Neural cell (in vitro differentiated cells): Measurements from ENCODE around the gene DNAH6. TPM values are rescaled to one million over a fixed set of nuclear protein-coding genes. Genes with fewer than 3 reads are reported as not detected.
"Not testable (repeated sequence)": the region's sequence is repeated elsewhere in the genome, so short reads cannot be mapped to it uniquely, and the experiment has no call there.

Source experiments
- H2AFZ ChIP-seq: fragments of 200-600, 300-800 bp; sonication (generic), shearing (Covaris generic); 2 replicates; pipeline ENCODE4 v1.6.0; 2014; ENCODE audit warnings: low read depth, mild to moderate bottlenecking, antibody characterized with exemption, low read length, moderate library complexity
- H3F3A ChIP-seq: fragments of 200-600 bp; shearing (Covaris generic); 2 replicates; pipeline ENCODE4 v1.6.1; 2016; ENCODE audit warnings: mild to moderate bottlenecking, moderate library complexity, mixed read lengths, antibody characterized with exemption, low read length; ENCODE audit not compliant: insufficient read depth, poor library complexity, severe bottlenecking
- H3K27ac ChIP-seq: fragments of 200-600, 300-800 bp; sonication (generic), shearing (Covaris generic); 2 replicates; pipeline ENCODE4 v1.5.1; 2014; ENCODE audit warnings: mild to moderate bottlenecking, low read length, moderate library complexity
- H3K27me3 ChIP-seq: fragments of 300-800, 200-600 bp; sonication (generic), shearing (Covaris generic); 2 replicates; pipeline ENCODE4 v1.6.0; 2014; ENCODE audit warnings: mild to moderate bottlenecking, low read depth, low read length, moderate library complexity; ENCODE audit not compliant: insufficient read depth
- H3K36me3 ChIP-seq: fragments of 300-800, 200-600 bp; sonication (generic), shearing (Covaris generic); 2 replicates; pipeline ENCODE4 v1.5.1; 2014; ENCODE audit warnings: mild to moderate bottlenecking, antibody characterized with exemption, low read length, moderate library complexity; ENCODE audit not compliant: insufficient read depth
- H3K4me2 ChIP-seq: fragments of 300-800, 200-600 bp; sonication (generic), shearing (Covaris generic); 2 replicates; pipeline ENCODE4 v1.6.0; 2014; ENCODE audit warnings: mild to moderate bottlenecking, low read length
- H3K4me3 ChIP-seq: fragments of 300-800, 200-600 bp; sonication (generic), shearing (Covaris generic); 2 replicates; pipeline ENCODE4 v1.5.1; 2014; ENCODE audit warnings: mild to moderate bottlenecking, low read length, moderate library complexity
- H3K79me2 ChIP-seq: fragments of 200-600 bp; shearing (Covaris generic); replicated peaks from 2 replicates; pipeline ENCODE4 v1.6.0; 2014; ENCODE audit warnings: mild to moderate bottlenecking, low read length, moderate library complexity; ENCODE audit not compliant: insufficient read depth
- H3K9ac ChIP-seq: fragments of 300-800, 200-600 bp; sonication (generic), shearing (Covaris generic); 2 replicates; pipeline ENCODE4 v1.6.1; 2016; ENCODE audit warnings: mild to moderate bottlenecking, low read length, mixed read lengths
- H3K9me2 ChIP-seq: fragments of 200-600 bp; shearing (Covaris generic); 2 replicates; pipeline ENCODE4 v1.6.1; 2016; ENCODE audit warnings: mild to moderate bottlenecking, low read length, mixed read lengths; ENCODE audit not compliant: insufficient read depth
- H3K9me3 ChIP-seq: fragments of 200-600, 300-800 bp; sonication (generic), shearing (Covaris generic); 2 replicates; pipeline ENCODE4 v1.6.1; 2016; ENCODE audit warnings: mild to moderate bottlenecking, mixed run types, low read length, moderate library complexity, mixed read lengths
- H4K20me1 ChIP-seq: fragments of 200-600 bp; shearing (Covaris generic); 2 replicates; pipeline ENCODE4 v1.6.1; 2016; ENCODE audit warnings: mild to moderate bottlenecking, mixed run types; ENCODE audit not compliant: insufficient read depth
- EP300 ChIP-seq: fragments of 450-650 bp; conservative IDR thresholded peaks from 2 replicates; pipeline ENCODE4 v1.6.1; 2014; ENCODE audit warnings: antibody characterized with exemption, mild to moderate bottlenecking, moderate library complexity; ENCODE audit not compliant: poor library complexity, severe bottlenecking
- EZH2 ChIP-seq: fragments of 200-600, 300-800 bp; shearing (Covaris generic), sonication (generic); IDR thresholded peaks from 2 replicates; pipeline ENCODE4 v1.6.1; 2014; ENCODE audit warnings: antibody characterized with exemption, low read length, borderline replicate concordance, mild to moderate bottlenecking; ENCODE audit not compliant: insufficient read depth, poor library complexity, severe bottlenecking
- MXI1 ChIP-seq: fragments of 450-650 bp; conservative IDR thresholded peaks from 2 replicates; pipeline ENCODE4 v1.6.1; 2014; ENCODE audit warnings: antibody characterized with exemption, mild to moderate bottlenecking; ENCODE audit not compliant: poor library complexity, severe bottlenecking
- POLR2AphosphoS5 ChIP-seq: IDR thresholded peaks from 2 replicates; pipeline ENCODE4 v1.6.1; 2012
- RAD21 ChIP-seq: fragments of 450-650 bp; conservative IDR thresholded peaks from 2 replicates; pipeline ENCODE4 v1.6.1; 2014; ENCODE audit warnings: antibody characterized with exemption, mild to moderate bottlenecking, moderate library complexity
- REST ChIP-seq: IDR thresholded peaks from 2 replicates; pipeline ENCODE4 v1.6.1; 2012; ENCODE audit warnings: borderline replicate concordance
- SMC3 ChIP-seq: fragments of 450-650 bp; conservative IDR thresholded peaks from 2 replicates; pipeline ENCODE4 v1.6.1; 2014; ENCODE audit warnings: antibody characterized with exemption, mild to moderate bottlenecking, moderate library complexity; ENCODE audit not compliant: poor library complexity
- TAF1 ChIP-seq: IDR thresholded peaks from 2 replicates; pipeline ENCODE4 v1.6.1; 2012; ENCODE audit warnings: low read depth
- polyA minus RNA-seq: library from RNA; depleted of rRNA, polyadenylated mRNA; stranded (reverse); fragments of >200 nt; gene quantifications from 2 replicates; pipeline ENCODE4 v1.2.3, GENCODE V29; 2014
- polyA plus RNA-seq: library from polyadenylated mRNA; depleted of rRNA; stranded (reverse); fragments of >200 nt; gene quantifications from 2 replicates; pipeline ENCODE4 v1.2.3, GENCODE V29; 2014
- TF ChIP-seq, protein P1 (sequence below): fragments of 450-650 bp; IDR thresholded peaks from 2 replicates; pipeline ENCODE4 v1.5.1; 2014; ENCODE audit warnings: antibody characterized with exemption, mild to moderate bottlenecking, moderate library complexity; ENCODE audit not compliant: poor library complexity, severe bottlenecking

The DNAH6 gene
- 2.1 and 2.5 TPM in 2 replicates for polyA plus RNA-seq
- 11.9 and 14.1 TPM in 2 replicates for polyA minus RNA-seq

GRCh38 chr2:84516234-84516986 lies at the start of gene DNAH6:
Gene DNAH6, plus strand, starts transcription at chr2:84516498. Its CDS starts 1,329 bp downstream, at chr2:84517827.
- peak within 1 kb of the TSS; percentile 76 for H3K27ac ChIP-seq
- H3K9me3 ChIP-seq = no peaks in the 10 kb centered on the region
- peak within 1 kb of the TSS; percentile 31 for H3K4me2 ChIP-seq
- H3K4me3 ChIP-seq = peak within 1 kb of the TSS; percentile 66
- no peaks in the 10 kb centered on the region for H3K9me2 ChIP-seq
- peak within 1 kb of the TSS; percentile 56 for H3K9ac ChIP-seq
- no peaks in the 10 kb centered on the region for H4K20me1 ChIP-seq
- H3K79me2 ChIP-seq = no peaks in the 10 kb centered on the region
- H3K36me3 ChIP-seq = no peaks in the 10 kb centered on the region
- H3F3A ChIP-seq = no peaks in the 10 kb centered on the region
- no peaks in the 10 kb centered on the region for H3K27me3 ChIP-seq
- peak within 1 kb of the TSS; percentile 48 for H2AFZ ChIP-seq
- TF ChIP-seq MXI1 (peak; percentile 84), TAF1 (no peak), RAD21 (peak; percentile 30), SMC3 (peak; percentile 30), EP300 (peak; percentile 80), EZH2 (no peak), POLR2AphosphoS5 (peak; percentile 60), REST (no peak)
- TF ChIP-seq, protein P1, sequence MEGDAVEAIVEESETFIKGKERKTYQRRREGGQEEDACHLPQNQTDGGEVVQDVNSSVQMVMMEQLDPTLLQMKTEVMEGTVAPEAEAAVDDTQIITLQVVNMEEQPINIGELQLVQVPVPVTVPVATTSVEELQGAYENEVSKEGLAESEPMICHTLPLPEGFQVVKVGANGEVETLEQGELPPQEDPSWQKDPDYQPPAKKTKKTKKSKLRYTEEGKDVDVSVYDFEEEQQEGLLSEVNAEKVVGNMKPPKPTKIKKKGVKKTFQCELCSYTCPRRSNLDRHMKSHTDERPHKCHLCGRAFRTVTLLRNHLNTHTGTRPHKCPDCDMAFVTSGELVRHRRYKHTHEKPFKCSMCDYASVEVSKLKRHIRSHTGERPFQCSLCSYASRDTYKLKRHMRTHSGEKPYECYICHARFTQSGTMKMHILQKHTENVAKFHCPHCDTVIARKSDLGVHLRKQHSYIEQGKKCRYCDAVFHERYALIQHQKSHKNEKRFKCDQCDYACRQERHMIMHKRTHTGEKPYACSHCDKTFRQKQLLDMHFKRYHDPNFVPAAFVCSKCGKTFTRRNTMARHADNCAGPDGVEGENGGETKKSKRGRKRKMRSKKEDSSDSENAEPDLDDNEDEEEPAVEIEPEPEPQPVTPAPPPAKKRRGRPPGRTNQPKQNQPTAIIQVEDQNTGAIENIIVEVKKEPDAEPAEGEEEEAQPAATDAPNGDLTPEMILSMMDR = no peak

DNA sequence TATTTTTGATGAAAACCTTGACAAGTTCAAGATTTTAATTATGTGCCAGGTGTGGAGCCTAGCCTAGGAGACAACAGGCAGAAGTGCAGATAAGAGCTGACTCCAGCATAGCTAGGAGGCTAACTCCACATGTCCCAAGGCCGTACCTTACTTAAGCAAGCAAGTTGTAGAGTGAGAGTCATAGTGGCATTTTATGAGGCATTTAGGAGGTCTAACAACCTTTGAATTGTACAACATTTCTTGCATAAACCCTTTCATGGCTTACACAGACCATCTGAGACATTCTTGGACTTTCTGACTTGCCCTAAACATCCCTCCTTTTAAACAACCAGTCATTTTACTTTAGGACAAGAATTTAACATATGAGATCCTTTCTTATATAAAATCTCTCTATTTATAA lies 48.9 kb upstream of the DNAH6 start:
- H3K9ac ChIP-seq = no peak overlapping the region
- no peaks in the 10 kb centered on the region for H3F3A ChIP-seq
- H3K4me3 ChIP-seq = no peak overlapping the region
- no peak overlapping the region for H3K4me2 ChIP-seq
- H3K79me2 ChIP-seq = no peaks in the 10 kb centered on the region
- no peaks in the 10 kb centered on the region for H3K27me3 ChIP-seq
- TF ChIP-seq EP300 = no peak
- no peak for TF ChIP-seq RAD21
- TF ChIP-seq TAF1 = no peak
- TF ChIP-seq SMC3 = no peak
- H4K20me1 ChIP-seq = no peaks in the 10 kb centered on the region
- no peaks in the 10 kb centered on the region for H3K9me2 ChIP-seq
- H2AFZ ChIP-seq = no peak overlapping the region
- no peaks in the 10 kb centered on the region for H3K9me3 ChIP-seq
- no peak overlapping the region for H3K27ac ChIP-seq
- H3K36me3 ChIP-seq = no peaks in the 10 kb centered on the region

DNA sequence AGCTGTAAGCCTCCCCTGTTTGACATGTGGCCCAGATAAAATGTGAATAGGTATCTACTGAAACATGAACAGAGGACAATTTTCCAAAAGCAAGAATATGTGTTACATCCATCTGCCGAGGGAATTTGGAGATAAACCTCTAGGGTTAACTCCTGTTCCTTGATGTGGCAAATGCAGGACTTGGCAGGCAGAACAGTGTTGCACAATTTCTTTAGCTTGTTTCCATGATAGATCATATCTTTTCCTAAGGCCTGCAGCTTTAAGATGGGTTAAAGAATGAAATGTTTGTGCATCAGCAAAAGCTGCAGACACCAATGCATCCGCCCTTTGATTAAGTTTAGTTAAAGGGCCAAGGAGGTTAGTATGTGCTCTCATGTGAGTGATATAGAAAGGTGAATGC lies 43.9 kb upstream of the DNAH6 start:
- not testable (repeated sequence) for H3K9ac ChIP-seq, H3K9me3 ChIP-seq, H2AFZ ChIP-seq, H3F3A ChIP-seq, H3K36me3 ChIP-seq, H3K4me2 ChIP-seq, H3K27ac ChIP-seq, H3K27me3 ChIP-seq, H4K20me1 ChIP-seq, H3K4me3 ChIP-seq, H3K79me2 ChIP-seq, H3K9me2 ChIP-seq
